Mesothelial cell of epicardium (in vitro differentiated cells): ENCODE data around the gene DDR2. TPM values are rescaled to one million over a fixed set of nuclear protein-coding genes. Genes with fewer than 3 reads are reported as not detected.

Experiments used
- DNase-seq, 2 experiments: peaks; one replicate each; pipeline ENCODE4 v3.0.0; 2021; ENCODE audit warnings: low spot score in 2 of 2; ENCODE audit not compliant: unreplicated experiment in 2 of 2
- H3K27ac Mint-ChIP-seq: 2 replicates; pipeline ENCODE4 v1.8.0; 2021; ENCODE audit warnings: mixed read lengths
- H3K27me3 Mint-ChIP-seq: 2 replicates; pipeline ENCODE4 v1.8.0; 2021; ENCODE audit warnings: low read depth, mixed read lengths
- H3K36me3 Mint-ChIP-seq: 2 replicates; pipeline ENCODE4 v1.8.0; 2021; ENCODE audit warnings: mixed read lengths
- H3K4me1 Mint-ChIP-seq: 2 replicates; pipeline ENCODE4 v1.8.0; 2021; ENCODE audit warnings: mixed read lengths
- H3K4me3 Mint-ChIP-seq: 2 replicates; pipeline ENCODE4 v1.8.0; 2021; ENCODE audit warnings: mild to moderate bottlenecking, moderate library complexity, mixed read lengths
- H3K9me3 Mint-ChIP-seq: 2 replicates; pipeline ENCODE4 v1.8.0; 2021; ENCODE audit warnings: mixed read lengths
- CTCF ChIP-seq: fragments of 200-600 bp; sonication (generic); IDR thresholded peaks from one replicate; pipeline ENCODE4 v1.5.0; 2021; ENCODE audit warnings: antibody characterized with exemption; ENCODE audit not compliant: unreplicated experiment
- total RNA-seq: library from RNA; stranded (reverse); gene quantifications from 3 replicates; pipeline ENCODE4 v1.2.1, GENCODE V29; 2021

The DDR2 gene
- total RNA-seq, 1 donor from 2014 or later = 58.1 TPM

- H3K4me1 Mint-ChIP-seq = peaks cover 21% of the 10 kb centered on the region
Observed at GRCh38 chr1:162701286-162701685, 69.0 kb downstream of the DDR2 start.

GRCh38 chr1:162702628-162703027 lies 70.4 kb downstream of the DDR2 start:
- no peaks in the 10 kb centered on the region for H3K27me3 Mint-ChIP-seq
- no peaks in the 10 kb centered on the region for H3K9me3 Mint-ChIP-seq
- peaks cover 3% of the 10 kb centered on the region for H3K36me3 Mint-ChIP-seq
- peaks cover 8% of the 10 kb centered on the region for H3K4me1 Mint-ChIP-seq
- no peak for DNase-seq
- H3K4me3 Mint-ChIP-seq = no peak overlapping the region
- H3K27ac Mint-ChIP-seq = no peak overlapping the region
- no peak for TF ChIP-seq CTCF

More at GRCh38 chr1:162701286-162701685, 69.0 kb downstream of the DDR2 start:
- no peaks in the 10 kb centered on the region for H3K9me3 Mint-ChIP-seq
- H3K4me3 Mint-ChIP-seq = no peak overlapping the region
- no peak overlapping the region for H3K27ac Mint-ChIP-seq
- peaks cover 3% of the 10 kb centered on the region for H3K36me3 Mint-ChIP-seq
- TF ChIP-seq CTCF = no peak
- no peak for DNase-seq
- H3K27me3 Mint-ChIP-seq = no peaks in the 10 kb centered on the region

- H3K4me3 Mint-ChIP-seq = no peak overlapping the region
- H3K27me3 Mint-ChIP-seq = no peaks in the 10 kb centered on the region
- H3K9me3 Mint-ChIP-seq = no peaks in the 10 kb centered on the region
- peaks cover 3% of the 10 kb centered on the region for H3K36me3 Mint-ChIP-seq
- no peak for DNase-seq
- TF ChIP-seq CTCF = no peak
- no peaks in the 10 kb centered on the region for H3K4me1 Mint-ChIP-seq
- no peak overlapping the region for H3K27ac Mint-ChIP-seq
Observed at GRCh38 chr1:162703708-162704107, 71.4 kb downstream of the DDR2 start.

GRCh38 chr1:162704673-162705424 lies 72.6 kb downstream of the DDR2 start:
- no peaks in the 10 kb centered on the region for H3K27me3 Mint-ChIP-seq
- H3K4me3 Mint-ChIP-seq = no peak overlapping the region
- peaks cover 3% of the 10 kb centered on the region for H3K36me3 Mint-ChIP-seq
- no peaks in the 10 kb centered on the region for H3K9me3 Mint-ChIP-seq
- DNase-seq = no peak
- no peak for TF ChIP-seq CTCF
- peaks cover 4% of the 10 kb centered on the region for H3K4me1 Mint-ChIP-seq
- H3K27ac Mint-ChIP-seq = no peak overlapping the region

- H3K27ac Mint-ChIP-seq = no peak overlapping the region
- H3K36me3 Mint-ChIP-seq = peaks cover 3% of the 10 kb centered on the region
- no peaks in the 10 kb centered on the region for H3K27me3 Mint-ChIP-seq
Observed at GRCh38 chr1:162706003-162706402, 73.7 kb downstream of the DDR2 start.

More at GRCh38 chr1:162706003-162706402, 73.7 kb downstream of the DDR2 start:
- DNase-seq = no peak
- Mint-ChIP-seq H3K4me3 (no peak overlapping the region), H3K9me3 (no peaks in the 10 kb centered on the region), H3K4me1 (peaks cover 16% of the 10 kb centered on the region)
- no peak for TF ChIP-seq CTCF
